K562 (cell line): Measurements from ENCODE around the gene SLC30A1. TPM values are rescaled to one million over a fixed set of nuclear protein-coding genes. Genes with fewer than 3 reads are reported as not detected.

ENCODE experiments used
- CBX5 ChIP-seq: IDR thresholded peaks from 2 replicates; pipeline ENCODE4 v1.6.1; 2014; ENCODE audit warnings: low read depth, borderline replicate concordance
- CTBP1 ChIP-seq: fragments of 450-650 bp; IDR thresholded peaks from 2 replicates; pipeline ENCODE4 v1.6.1; 2016; ENCODE audit warnings: borderline replicate concordance
- FOXK2 ChIP-seq, 2 experiments: fragments of 450-650 bp; IDR thresholded peaks in 1 of 2; conservative IDR thresholded peaks in 1 of 2; 2 replicates each; pipeline ENCODE4 v1.6.1; 2016; ENCODE audit warnings: low read depth in 2 of 2, mild to moderate bottlenecking in 1 of 2
- GATAD2A ChIP-seq: fragments of 450-650 bp; IDR thresholded peaks from 2 replicates; pipeline ENCODE4 v1.6.1; 2017
- HMG20B ChIP-seq: fragments of 250-450 bp; sonication (Bioruptor Pico); IDR thresholded peaks from 2 replicates; pipeline ENCODE4 v1.5.0; 2021; ENCODE audit warnings: mild to moderate bottlenecking
- JUN ChIP-seq, 2 experiments: sonication (generic) in 1 of 2; formaldehyde crosslinking in 1 of 2; IDR thresholded peaks; 2 replicates each; pipeline versions ENCODE4 v1.6.1 to v1.8.0; 2012 to 2022; ENCODE audit warnings: borderline replicate concordance in 2 of 2, mild to moderate bottlenecking in 2 of 2, improper control_type of control experiment in 1 of 2, low read depth in 1 of 2, low read length in 1 of 2, missing genetic modification reagents in 1 of 2
- KLF13 ChIP-seq: fragments of 450-650 bp; IDR thresholded peaks from 2 replicates; pipeline ENCODE4 v1.6.1; 2016; ENCODE audit warnings: missing genetic modification characterization, low read depth, mild to moderate bottlenecking, missing compliant biosample characterization, moderate library complexity, borderline replicate concordance
- NR3C1 ChIP-seq: sonication (generic); formaldehyde crosslinking; IDR thresholded peaks from 2 replicates; pipeline ENCODE4 v1.8.1; 2022; ENCODE audit warnings: missing genetic modification reagents
- PML ChIP-seq: IDR thresholded peaks from 2 replicates; pipeline ENCODE4 v1.6.1; 2012; ENCODE audit warnings: low read length, inconsistent platforms
- RBM15 ChIP-seq: fragments of 200-400 bp; formaldehyde crosslinking; IDR thresholded peaks from 2 replicates; pipeline ENCODE4 v1.6.1; 2018; ENCODE audit warnings: mild to moderate bottlenecking, low read length, moderate library complexity; ENCODE audit not compliant: insufficient read depth
- RERE ChIP-seq: sonication (generic); formaldehyde crosslinking; IDR thresholded peaks from 2 replicates; pipeline ENCODE4 v1.8.0; 2023; ENCODE audit warnings: missing genetic modification reagents, mild to moderate bottlenecking, borderline replicate concordance
- TAF1 ChIP-seq: IDR thresholded peaks from 2 replicates; pipeline ENCODE4 v1.6.1; 2011; ENCODE audit warnings: mild to moderate bottlenecking, low read length, moderate library complexity; ENCODE audit not compliant: insufficient read depth, control insufficient read depth, severe bottlenecking; ENCODE audit errors: extremely low read depth
- TEAD1 ChIP-seq, 2 experiments: fragments of 450-650 bp in 1 of 2; sonication (generic) in 1 of 2; formaldehyde crosslinking; IDR thresholded peaks; 2 replicates each; pipeline versions ENCODE4 v1.4.0 to v1.8.0; 2020 to 2022; ENCODE audit warnings: mild to moderate bottlenecking in 2 of 2, missing genetic modification reagents in 1 of 2
- YY1 ChIP-seq, 3 experiments: IDR thresholded peaks; 2 replicates each; pipeline ENCODE4 v1.6.1; 2011; ENCODE audit warnings: low read length in 2 of 3, mild to moderate bottlenecking in 2 of 3, moderate library complexity in 2 of 3, borderline replicate concordance in 1 of 3, control low read depth in 1 of 3, low read depth in 1 of 3; ENCODE audit not compliant: insufficient read depth in 3 of 3, insufficient replicate concordance in 2 of 3, control insufficient read depth in 1 of 3, insufficient read length in 1 of 3; ENCODE audit errors: extremely low read depth in 1 of 3
- polyA plus RNA-seq, 8 experiments: library from polyadenylated mRNA; depleted of rRNA in 4 of 8; stranded (reverse) in 5 of 8; unstranded in 3 of 8; fragments of >200 nt; fragmentation: Nextera tagmentation in 2 of 8; fragmentation: Illumina TruSeq in 1 of 8; extraction: Ambion mirVana in 2 of 8; extraction: Trizol in 1 of 8; gene quantifications; 2 replicates each; pipeline versions ENCODE4 v1.2.1 to v1.2.3, GENCODE V29; 2011 to 2014; ENCODE audit warnings: inconsistent platforms in 1 of 8, missing spikeins in 1 of 8
- total RNA-seq, 7 experiments: library from RNA; depleted of rRNA in 6 of 7; stranded (reverse); fragments of >200 nt in 6 of 7; fragmentation: Illumina TruSeq in 2 of 7; extraction: Trizol in 2 of 7; gene quantifications; 2 replicates each; pipeline versions ENCODE4 v1.2.1 to v1.2.3, GENCODE V29; 2011 to 2021; ENCODE audit warnings: low replicate concordance in 1 of 7
- TF ChIP-seq, protein P1 (sequence below): IDR thresholded peaks from 3 replicates; pipeline ENCODE4 v1.6.1; 2011; ENCODE audit warnings: borderline replicate concordance, mild to moderate bottlenecking; ENCODE audit not compliant: insufficient read length, insufficient read depth
- TF ChIP-seq, protein P2 (sequence below): sonication (generic); formaldehyde crosslinking; IDR thresholded peaks from 2 replicates; pipeline ENCODE4 v1.8.1; 2023; ENCODE audit warnings: mild to moderate bottlenecking, missing genetic modification reagents

Gene SLC30A1
- total and polyA plus RNA-seq, 9 of the 15 experiments (the other 6 are each of a cell fraction or from before 2014, with no cell fraction given) = 4.1 to 14.4 (median 6.6) TPM

- TF ChIP-seq, protein P1, sequence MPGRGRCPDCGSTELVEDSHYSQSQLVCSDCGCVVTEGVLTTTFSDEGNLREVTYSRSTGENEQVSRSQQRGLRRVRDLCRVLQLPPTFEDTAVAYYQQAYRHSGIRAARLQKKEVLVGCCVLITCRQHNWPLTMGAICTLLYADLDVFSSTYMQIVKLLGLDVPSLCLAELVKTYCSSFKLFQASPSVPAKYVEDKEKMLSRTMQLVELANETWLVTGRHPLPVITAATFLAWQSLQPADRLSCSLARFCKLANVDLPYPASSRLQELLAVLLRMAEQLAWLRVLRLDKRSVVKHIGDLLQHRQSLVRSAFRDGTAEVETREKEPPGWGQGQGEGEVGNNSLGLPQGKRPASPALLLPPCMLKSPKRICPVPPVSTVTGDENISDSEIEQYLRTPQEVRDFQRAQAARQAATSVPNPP = no peak
- TF ChIP-seq CTBP1 = peak; percentile 96
- no peak for TF ChIP-seq RBM15
- peak; percentile 46 for TF ChIP-seq TAF1
- TF ChIP-seq TEAD1 (CRISPR knock-in tag; IDR thresholded peaks at IDR 0.05) = peak; percentile 59 to 66; a peak in 3 of 4 replicates
- TF ChIP-seq PML = peak; percentile 8; the same call in 1 of the 2 replicates
- TF ChIP-seq KLF13 (tag) = peak; percentile 62; the same call in 1 of the 2 replicates
- no peak for TF ChIP-seq RERE (CRISPR knock-in tag)
- peak; percentile 52 to 97; a peak in 3 of 4 replicates for TF ChIP-seq FOXK2 (conservative IDR thresholded peaks at IDR 0.05 in 1 of 2, IDR thresholded peaks at IDR 0.05 in 1 of 2; ENCODE audit: low read depth in 2 of 2)
- TF ChIP-seq GATAD2A = peak; percentile 54; the same call in 1 of the 2 replicates
- peak; percentile 55; the same call in 1 of the 2 replicates for TF ChIP-seq JUN (IDR thresholded peaks at IDR 0.05; ENCODE audit: borderline replicate concordance, low read depth, low read length)
- TF ChIP-seq JUN (CRISPR knock-in tag; IDR thresholded peaks at IDR 0.05; ENCODE audit: borderline replicate concordance) = no peak
- TF ChIP-seq, protein P2, sequence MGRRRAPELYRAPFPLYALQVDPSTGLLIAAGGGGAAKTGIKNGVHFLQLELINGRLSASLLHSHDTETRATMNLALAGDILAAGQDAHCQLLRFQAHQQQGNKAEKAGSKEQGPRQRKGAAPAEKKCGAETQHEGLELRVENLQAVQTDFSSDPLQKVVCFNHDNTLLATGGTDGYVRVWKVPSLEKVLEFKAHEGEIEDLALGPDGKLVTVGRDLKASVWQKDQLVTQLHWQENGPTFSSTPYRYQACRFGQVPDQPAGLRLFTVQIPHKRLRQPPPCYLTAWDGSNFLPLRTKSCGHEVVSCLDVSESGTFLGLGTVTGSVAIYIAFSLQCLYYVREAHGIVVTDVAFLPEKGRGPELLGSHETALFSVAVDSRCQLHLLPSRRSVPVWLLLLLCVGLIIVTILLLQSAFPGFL = no peak
- TF ChIP-seq YY1 (IDR thresholded peaks at IDR 0.05; ENCODE audit: borderline replicate concordance in 1 of 3, control insufficient read depth in 1 of 3, extremely low read depth in 1 of 3, insufficient read depth in 3 of 3, insufficient read length in 1 of 3, insufficient replicate concordance in 2 of 3, low read depth in 1 of 3, low read length in 2 of 3) = peak; percentile 55 to 90 (median 69)
- TF ChIP-seq NR3C1 (CRISPR knock-in tag) = no peak
- no peak for TF ChIP-seq HMG20B (CRISPR knock-in tag)
- peak; percentile 64; the same call in 1 of the 2 replicates for TF ChIP-seq CBX5
Observed at GRCh38 chr1:211613108-211613947, 34.4 kb upstream of the SLC30A1 start (continued).
